ENCODE results near the gene SLX4IP.

DNA sequence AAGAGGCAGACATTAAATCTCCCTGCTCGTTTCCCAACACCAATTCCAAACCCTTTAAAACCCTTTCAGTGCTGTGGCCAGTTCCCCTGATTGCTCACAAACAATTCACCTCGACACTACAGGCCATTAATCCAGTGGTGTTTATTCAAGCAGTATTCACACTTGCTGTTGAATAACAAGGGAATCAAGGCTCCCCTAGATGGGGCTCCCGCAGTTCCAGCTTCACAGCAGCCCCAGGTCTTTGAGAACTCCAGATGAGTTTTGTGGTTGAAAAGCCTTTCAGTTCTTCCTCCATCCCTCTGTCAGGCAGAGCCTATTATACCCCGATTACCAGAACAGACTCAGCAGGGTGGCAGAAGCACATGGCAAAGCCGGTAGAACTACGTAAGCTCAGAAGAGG lies 202.5 kb downstream of the SLX4IP start:
- no peak for TF ChIP-seq POLR2A (IDR thresholded peaks at IDR 0.05)
- no peak for TF ChIP-seq EP300 (IDR thresholded peaks at IDR 0.05)
- TF ChIP-seq, protein P1, sequence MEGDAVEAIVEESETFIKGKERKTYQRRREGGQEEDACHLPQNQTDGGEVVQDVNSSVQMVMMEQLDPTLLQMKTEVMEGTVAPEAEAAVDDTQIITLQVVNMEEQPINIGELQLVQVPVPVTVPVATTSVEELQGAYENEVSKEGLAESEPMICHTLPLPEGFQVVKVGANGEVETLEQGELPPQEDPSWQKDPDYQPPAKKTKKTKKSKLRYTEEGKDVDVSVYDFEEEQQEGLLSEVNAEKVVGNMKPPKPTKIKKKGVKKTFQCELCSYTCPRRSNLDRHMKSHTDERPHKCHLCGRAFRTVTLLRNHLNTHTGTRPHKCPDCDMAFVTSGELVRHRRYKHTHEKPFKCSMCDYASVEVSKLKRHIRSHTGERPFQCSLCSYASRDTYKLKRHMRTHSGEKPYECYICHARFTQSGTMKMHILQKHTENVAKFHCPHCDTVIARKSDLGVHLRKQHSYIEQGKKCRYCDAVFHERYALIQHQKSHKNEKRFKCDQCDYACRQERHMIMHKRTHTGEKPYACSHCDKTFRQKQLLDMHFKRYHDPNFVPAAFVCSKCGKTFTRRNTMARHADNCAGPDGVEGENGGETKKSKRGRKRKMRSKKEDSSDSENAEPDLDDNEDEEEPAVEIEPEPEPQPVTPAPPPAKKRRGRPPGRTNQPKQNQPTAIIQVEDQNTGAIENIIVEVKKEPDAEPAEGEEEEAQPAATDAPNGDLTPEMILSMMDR (IDR thresholded peaks at IDR 0.05) = no peak
